WTC11 (cell line): ENCODE measurements around the gene NES. TPM values are rescaled to one million over a fixed set of nuclear protein-coding genes. Genes with fewer than 3 reads are reported as not detected.

Source experiments
- ATF1 ChIP-seq: sonication (generic); formaldehyde crosslinking; IDR thresholded peaks from 2 replicates; pipeline ENCODE4 v1.8.1; 2023; ENCODE audit warnings: mild to moderate bottlenecking, moderate library complexity, missing genetic modification reagents
- CBFB ChIP-seq: sonication (generic); formaldehyde crosslinking; IDR thresholded peaks from 2 replicates; pipeline ENCODE4 v1.8.1; 2022; ENCODE audit warnings: mild to moderate bottlenecking, low read depth, missing genetic modification reagents
- CREB1 ChIP-seq: sonication (generic); formaldehyde crosslinking; IDR thresholded peaks from 2 replicates; pipeline ENCODE4 v1.8.0; 2023; ENCODE audit warnings: mild to moderate bottlenecking, missing genetic modification reagents
- CREM ChIP-seq: sonication (generic); formaldehyde crosslinking; IDR thresholded peaks from 2 replicates; pipeline ENCODE4 v1.8.1; 2022; ENCODE audit warnings: mild to moderate bottlenecking, missing genetic modification reagents, moderate library complexity
- CTCF ChIP-seq: fragments of 200-600 bp; IDR thresholded peaks from 2 replicates; pipeline ENCODE4 v1.8.0; 2022; ENCODE audit warnings: antibody characterized with exemption
- ELF4 ChIP-seq: sonication (generic); formaldehyde crosslinking; IDR thresholded peaks from 2 replicates; pipeline ENCODE4 v1.8.1; 2022; ENCODE audit warnings: low read depth, mild to moderate bottlenecking, moderate library complexity, missing genetic modification reagents
- FOXP1 ChIP-seq: sonication (generic); formaldehyde crosslinking; IDR thresholded peaks from 2 replicates; pipeline ENCODE4 v1.8.0; 2022; ENCODE audit warnings: missing genetic modification reagents, mild to moderate bottlenecking, moderate library complexity, borderline replicate concordance
- GABPB1 ChIP-seq: sonication (generic); formaldehyde crosslinking; IDR thresholded peaks from 2 replicates; pipeline ENCODE4 v1.8.1; 2023; ENCODE audit warnings: mild to moderate bottlenecking, missing genetic modification reagents
- HMGA2 ChIP-seq: fragments of 250-450 bp; sonication (Bioruptor Pico); IDR thresholded peaks from 2 replicates; pipeline ENCODE4 v1.4.0; 2021; ENCODE audit warnings: mild to moderate bottlenecking, moderate library complexity
- JUN ChIP-seq: sonication (generic); formaldehyde crosslinking; IDR thresholded peaks from 2 replicates; pipeline ENCODE4 v1.8.0; 2023; ENCODE audit warnings: mild to moderate bottlenecking, missing genetic modification reagents
- NFATC4 ChIP-seq: fragments of 250-450 bp; sonication (Bioruptor Pico); IDR thresholded peaks from 2 replicates; pipeline ENCODE4 v1.9.0; 2021; ENCODE audit warnings: mild to moderate bottlenecking
- OVOL2 ChIP-seq: fragments of 250-450 bp; sonication (Bioruptor Pico); IDR thresholded peaks from 2 replicates; pipeline ENCODE4 v1.9.0; 2021; ENCODE audit warnings: mild to moderate bottlenecking, borderline replicate concordance
- PRRX2 ChIP-seq: fragments of 250-450 bp; sonication (Bioruptor Pico); IDR thresholded peaks from 2 replicates; pipeline ENCODE4 v1.8.0; 2021; ENCODE audit warnings: mild to moderate bottlenecking
- USF2 ChIP-seq: sonication (generic); formaldehyde crosslinking; IDR thresholded peaks from 2 replicates; pipeline ENCODE4 v1.8.1; 2023; ENCODE audit warnings: mild to moderate bottlenecking, missing genetic modification reagents, moderate library complexity
- ZBTB21 ChIP-seq: sonication (generic); formaldehyde crosslinking; IDR thresholded peaks from 2 replicates; pipeline ENCODE4 v1.8.1; 2023; ENCODE audit warnings: mild to moderate bottlenecking, missing genetic modification reagents, borderline replicate concordance
- ZNF121 ChIP-seq: sonication (generic); formaldehyde crosslinking; IDR thresholded peaks from 2 replicates; pipeline ENCODE4 v1.8.0; 2023; ENCODE audit warnings: missing genetic modification reagents
- ZNF219 ChIP-seq: sonication (generic); formaldehyde crosslinking; IDR thresholded peaks from 2 replicates; pipeline ENCODE4 v1.8.0; 2023; ENCODE audit warnings: missing genetic modification reagents, mild to moderate bottlenecking, borderline replicate concordance
- ZSCAN18 ChIP-seq: fragments of 250-450 bp; sonication (Bioruptor Pico); IDR thresholded peaks from 2 replicates; pipeline ENCODE4 v2.1.2; 2022; ENCODE audit warnings: mild to moderate bottlenecking, moderate library complexity
- total RNA-seq: library from RNA; stranded (reverse); gene quantifications from 3 replicates; pipeline ENCODE4 v1.2.3, GENCODE V29; 2021
- TF ChIP-seq, protein P1 (sequence below): sonication (generic); formaldehyde crosslinking; IDR thresholded peaks from 2 replicates; pipeline ENCODE4 v1.8.1; 2023; ENCODE audit warnings: mild to moderate bottlenecking, missing genetic modification reagents
- TF ChIP-seq, protein P2 (sequence below): sonication (generic); formaldehyde crosslinking; IDR thresholded peaks from 2 replicates; pipeline ENCODE4 v1.8.1; 2023; ENCODE audit warnings: mild to moderate bottlenecking, missing genetic modification reagents
- TF ChIP-seq, protein P3 (sequence below): sonication (generic); formaldehyde crosslinking; conservative IDR thresholded peaks from 2 replicates; pipeline ENCODE4 v1.8.1; 2023; ENCODE audit warnings: mild to moderate bottlenecking, low read depth, missing genetic modification reagents, moderate library complexity
- TF ChIP-seq, protein P4 (sequence below): sonication (generic); formaldehyde crosslinking; IDR thresholded peaks from 2 replicates; pipeline ENCODE4 v1.8.1; 2022; ENCODE audit warnings: mild to moderate bottlenecking, moderate library complexity, missing genetic modification reagents
- TF ChIP-seq, protein P5 (sequence below): sonication (generic); formaldehyde crosslinking; IDR thresholded peaks from 2 replicates; pipeline ENCODE4 v1.8.1; 2023; ENCODE audit warnings: mild to moderate bottlenecking, missing genetic modification reagents, moderate library complexity

The NES gene
- total RNA-seq, 1 experiment from 2014 or later, result 127 TPM

GRCh38 chr1:156705918-156706656 is 28.9 kb upstream of the NES start (continued):
- TF ChIP-seq CTCF, result peak; percentile 96
- TF ChIP-seq, protein P1, sequence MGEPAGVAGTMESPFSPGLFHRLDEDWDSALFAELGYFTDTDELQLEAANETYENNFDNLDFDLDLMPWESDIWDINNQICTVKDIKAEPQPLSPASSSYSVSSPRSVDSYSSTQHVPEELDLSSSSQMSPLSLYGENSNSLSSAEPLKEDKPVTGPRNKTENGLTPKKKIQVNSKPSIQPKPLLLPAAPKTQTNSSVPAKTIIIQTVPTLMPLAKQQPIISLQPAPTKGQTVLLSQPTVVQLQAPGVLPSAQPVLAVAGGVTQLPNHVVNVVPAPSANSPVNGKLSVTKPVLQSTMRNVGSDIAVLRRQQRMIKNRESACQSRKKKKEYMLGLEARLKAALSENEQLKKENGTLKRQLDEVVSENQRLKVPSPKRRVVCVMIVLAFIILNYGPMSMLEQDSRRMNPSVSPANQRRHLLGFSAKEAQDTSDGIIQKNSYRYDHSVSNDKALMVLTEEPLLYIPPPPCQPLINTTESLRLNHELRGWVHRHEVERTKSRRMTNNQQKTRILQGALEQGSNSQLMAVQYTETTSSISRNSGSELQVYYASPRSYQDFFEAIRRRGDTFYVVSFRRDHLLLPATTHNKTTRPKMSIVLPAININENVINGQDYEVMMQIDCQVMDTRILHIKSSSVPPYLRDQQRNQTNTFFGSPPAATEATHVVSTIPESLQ (CRISPR knock-in tag), result no peak
- TF ChIP-seq, protein P2, sequence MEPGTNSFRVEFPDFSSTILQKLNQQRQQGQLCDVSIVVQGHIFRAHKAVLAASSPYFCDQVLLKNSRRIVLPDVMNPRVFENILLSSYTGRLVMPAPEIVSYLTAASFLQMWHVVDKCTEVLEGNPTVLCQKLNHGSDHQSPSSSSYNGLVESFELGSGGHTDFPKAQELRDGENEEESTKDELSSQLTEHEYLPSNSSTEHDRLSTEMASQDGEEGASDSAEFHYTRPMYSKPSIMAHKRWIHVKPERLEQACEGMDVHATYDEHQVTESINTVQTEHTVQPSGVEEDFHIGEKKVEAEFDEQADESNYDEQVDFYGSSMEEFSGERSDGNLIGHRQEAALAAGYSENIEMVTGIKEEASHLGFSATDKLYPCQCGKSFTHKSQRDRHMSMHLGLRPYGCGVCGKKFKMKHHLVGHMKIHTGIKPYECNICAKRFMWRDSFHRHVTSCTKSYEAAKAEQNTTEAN (CRISPR knock-in tag), result no peak
- peak; percentile 21; the same call in 1 of the 2 replicates for TF ChIP-seq CREM (CRISPR knock-in tag)
- no peak for TF ChIP-seq JUN (CRISPR knock-in tag)
- TF ChIP-seq HMGA2 (CRISPR knock-in tag), result no peak
- TF ChIP-seq USF2, result no peak
- TF ChIP-seq, protein P3, sequence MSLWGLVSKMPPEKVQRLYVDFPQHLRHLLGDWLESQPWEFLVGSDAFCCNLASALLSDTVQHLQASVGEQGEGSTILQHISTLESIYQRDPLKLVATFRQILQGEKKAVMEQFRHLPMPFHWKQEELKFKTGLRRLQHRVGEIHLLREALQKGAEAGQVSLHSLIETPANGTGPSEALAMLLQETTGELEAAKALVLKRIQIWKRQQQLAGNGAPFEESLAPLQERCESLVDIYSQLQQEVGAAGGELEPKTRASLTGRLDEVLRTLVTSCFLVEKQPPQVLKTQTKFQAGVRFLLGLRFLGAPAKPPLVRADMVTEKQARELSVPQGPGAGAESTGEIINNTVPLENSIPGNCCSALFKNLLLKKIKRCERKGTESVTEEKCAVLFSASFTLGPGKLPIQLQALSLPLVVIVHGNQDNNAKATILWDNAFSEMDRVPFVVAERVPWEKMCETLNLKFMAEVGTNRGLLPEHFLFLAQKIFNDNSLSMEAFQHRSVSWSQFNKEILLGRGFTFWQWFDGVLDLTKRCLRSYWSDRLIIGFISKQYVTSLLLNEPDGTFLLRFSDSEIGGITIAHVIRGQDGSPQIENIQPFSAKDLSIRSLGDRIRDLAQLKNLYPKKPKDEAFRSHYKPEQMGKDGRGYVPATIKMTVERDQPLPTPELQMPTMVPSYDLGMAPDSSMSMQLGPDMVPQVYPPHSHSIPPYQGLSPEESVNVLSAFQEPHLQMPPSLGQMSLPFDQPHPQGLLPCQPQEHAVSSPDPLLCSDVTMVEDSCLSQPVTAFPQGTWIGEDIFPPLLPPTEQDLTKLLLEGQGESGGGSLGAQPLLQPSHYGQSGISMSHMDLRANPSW (CRISPR knock-in tag), result no peak
- no peak for TF ChIP-seq CBFB (CRISPR knock-in tag)
- 0 out of 2 replicates have a peak, but pooled peaks have one; percentile 39 for TF ChIP-seq ZNF219 (CRISPR knock-in tag)
- no peak; the same call in 1 of the 2 replicates for TF ChIP-seq ZBTB21 (CRISPR knock-in tag)
- TF ChIP-seq FOXP1 (CRISPR knock-in tag), result peak; percentile 46; the same call in 1 of the 2 replicates
- TF ChIP-seq ATF1 (CRISPR knock-in tag), result no peak
- no peak for TF ChIP-seq ELF4
- TF ChIP-seq PRRX2 (CRISPR knock-in tag), result 0 out of 2 replicates have a peak, but pooled peaks have one; percentile 36
- TF ChIP-seq GABPB1 (CRISPR knock-in tag), result no peak
- no peak for TF ChIP-seq CREB1 (CRISPR knock-in tag)
- no peak for TF ChIP-seq OVOL2
- TF ChIP-seq ZNF121, result no peak
- TF ChIP-seq, protein P4, sequence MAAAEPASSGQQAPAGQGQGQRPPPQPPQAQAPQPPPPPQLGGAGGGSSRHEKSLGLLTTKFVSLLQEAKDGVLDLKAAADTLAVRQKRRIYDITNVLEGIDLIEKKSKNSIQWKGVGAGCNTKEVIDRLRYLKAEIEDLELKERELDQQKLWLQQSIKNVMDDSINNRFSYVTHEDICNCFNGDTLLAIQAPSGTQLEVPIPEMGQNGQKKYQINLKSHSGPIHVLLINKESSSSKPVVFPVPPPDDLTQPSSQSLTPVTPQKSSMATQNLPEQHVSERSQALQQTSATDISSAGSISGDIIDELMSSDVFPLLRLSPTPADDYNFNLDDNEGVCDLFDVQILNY (CRISPR knock-in tag), result no peak
- TF ChIP-seq ZSCAN18 (CRISPR knock-in tag), result no peak
- no peak for TF ChIP-seq NFATC4
- TF ChIP-seq, protein P5, sequence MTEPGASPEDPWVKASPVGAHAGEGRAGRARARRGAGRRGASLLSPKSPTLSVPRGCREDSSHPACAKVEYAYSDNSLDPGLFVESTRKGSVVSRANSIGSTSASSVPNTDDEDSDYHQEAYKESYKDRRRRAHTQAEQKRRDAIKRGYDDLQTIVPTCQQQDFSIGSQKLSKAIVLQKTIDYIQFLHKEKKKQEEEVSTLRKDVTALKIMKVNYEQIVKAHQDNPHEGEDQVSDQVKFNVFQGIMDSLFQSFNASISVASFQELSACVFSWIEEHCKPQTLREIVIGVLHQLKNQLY (CRISPR knock-in tag), result no peak
